GM19240 (cell line): ENCODE results near the gene WIZ.

Experiments
- DNase-seq: peaks from one replicate; pipeline ENCODE4 v3.0.0; 2011; ENCODE audit warnings: low spot score; ENCODE audit not compliant: insufficient read length

WIZ gene

DNA sequence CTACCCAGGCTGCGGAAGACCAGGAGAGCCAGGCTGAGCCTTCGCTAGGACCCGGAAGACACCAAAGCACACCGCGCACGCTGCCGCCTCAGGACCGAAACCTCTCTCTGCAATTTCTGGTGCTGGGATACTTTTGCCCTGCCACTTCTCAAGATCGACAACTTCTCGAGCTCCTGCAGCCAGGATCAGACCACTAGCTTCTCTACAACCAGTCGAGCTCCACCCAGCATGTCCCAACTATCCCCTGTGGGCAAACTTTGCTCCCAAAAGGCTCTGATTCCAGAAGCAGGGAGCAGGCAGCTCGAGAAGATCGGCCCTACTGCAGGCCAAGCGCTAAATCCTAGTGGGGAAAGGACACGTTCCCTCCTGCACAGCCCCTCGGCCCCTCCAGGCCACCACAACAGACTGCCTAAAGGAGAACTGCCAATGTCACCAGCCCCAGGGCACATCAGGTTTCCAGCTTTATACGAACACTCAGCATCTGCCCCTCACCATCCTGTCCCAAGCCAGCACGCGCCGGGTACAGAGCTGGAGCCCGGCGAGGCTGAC, 71.1 kb downstream of the WIZ start:
- peak; percentile 74 for DNase-seq

DNA sequence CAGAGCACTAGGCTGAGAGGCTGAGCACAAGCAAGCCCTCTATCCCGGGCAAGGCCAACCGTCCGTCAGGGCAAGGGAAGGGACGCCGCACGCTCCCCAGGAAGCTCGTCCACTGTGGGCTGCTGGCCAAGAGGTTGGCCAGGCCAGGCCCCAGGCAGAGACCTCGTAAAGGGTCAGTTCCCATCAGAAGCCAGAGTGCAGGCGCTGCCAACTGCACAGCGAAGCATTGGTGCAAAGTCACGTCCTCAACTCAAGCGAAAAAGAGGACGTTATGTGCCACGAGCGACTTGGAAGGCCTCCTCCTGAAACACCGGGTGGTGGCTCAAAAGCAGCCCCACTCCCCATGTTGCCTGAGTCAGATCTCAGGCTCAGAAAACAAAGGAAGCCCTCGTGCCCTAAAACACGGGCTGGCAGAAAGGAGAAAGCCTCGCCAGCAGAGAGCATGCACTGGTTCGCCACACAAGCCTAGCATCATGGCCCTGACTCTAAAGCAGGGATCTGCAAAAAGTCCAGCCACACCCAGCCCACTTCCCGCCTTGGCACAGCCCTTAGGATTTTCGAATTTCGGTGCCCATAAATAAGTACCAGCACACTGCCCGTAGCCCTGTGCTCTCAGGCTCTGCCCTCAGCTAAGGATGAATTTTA, 74.8 kb downstream of the WIZ start:
- DNase-seq = no peak

DNA sequence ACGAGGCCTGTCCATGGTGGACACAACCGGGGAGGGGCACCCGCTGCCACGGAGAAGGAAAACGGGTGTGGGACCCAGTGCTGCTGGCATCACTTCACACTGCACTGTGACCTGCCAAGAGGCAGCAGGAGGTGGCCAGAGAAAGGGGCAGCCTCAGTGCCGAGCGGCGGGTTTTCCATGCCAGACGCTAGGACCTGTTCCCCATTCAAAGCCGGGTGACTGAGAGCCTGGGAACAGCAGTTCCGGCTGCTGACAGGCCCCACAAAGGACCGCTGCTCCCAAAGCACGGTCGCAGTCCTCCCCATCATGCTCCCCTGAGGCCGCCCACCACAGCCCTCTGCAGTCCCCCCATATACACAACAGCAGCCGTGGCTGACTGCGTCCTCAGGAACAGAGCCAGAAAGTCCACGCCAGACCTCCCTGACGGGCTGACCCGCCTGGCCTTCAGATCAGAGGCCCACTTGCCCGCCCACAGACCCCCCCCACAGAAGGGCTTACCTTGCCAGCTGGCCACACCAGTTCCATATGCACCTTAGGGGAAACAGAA, 75.6 kb downstream of the WIZ start:
- no peak for DNase-seq

DNA sequence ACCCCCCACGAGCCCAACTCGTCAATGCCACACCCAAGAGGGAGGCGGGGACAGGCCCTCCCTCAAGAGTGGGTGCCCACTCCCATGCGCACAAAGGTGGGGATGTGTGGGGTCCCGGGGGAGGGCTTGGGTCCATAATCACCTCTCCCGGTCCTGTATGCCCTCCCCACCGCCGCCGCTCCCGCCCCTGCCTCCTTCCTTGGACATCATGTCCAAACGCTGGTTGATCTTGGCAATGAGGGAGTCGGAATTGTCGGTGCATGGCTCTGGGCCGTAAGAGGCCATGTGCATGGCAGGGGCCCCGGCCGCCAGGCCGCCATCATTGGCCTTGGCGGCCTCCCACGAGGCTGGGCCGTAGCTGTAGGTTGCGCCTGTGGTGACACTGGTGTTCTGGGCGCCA, 76.1 kb downstream of the WIZ start:
- no peak for DNase-seq

DNA sequence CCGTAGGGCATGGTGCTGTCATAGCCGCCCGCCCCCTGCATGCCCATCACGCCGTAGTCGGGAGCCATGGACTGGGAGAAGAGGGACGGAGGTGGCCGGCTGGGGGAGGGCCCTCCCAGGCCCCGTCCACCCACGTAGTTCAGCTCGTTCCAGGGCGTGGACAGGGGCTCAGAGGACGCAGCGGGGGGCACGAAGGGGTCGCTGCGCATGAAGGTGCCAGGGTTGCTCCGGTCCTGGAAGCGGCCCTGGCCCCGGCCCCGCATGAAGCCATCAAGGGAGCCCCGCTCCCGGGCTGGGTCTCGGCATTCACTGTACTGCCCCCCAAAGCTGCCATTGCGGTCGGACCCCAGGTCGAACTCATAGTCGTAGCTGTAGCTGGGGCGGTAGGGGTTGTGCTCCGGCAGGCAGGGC, 76.9 kb downstream of the WIZ start:
- no peak for DNase-seq

DNA sequence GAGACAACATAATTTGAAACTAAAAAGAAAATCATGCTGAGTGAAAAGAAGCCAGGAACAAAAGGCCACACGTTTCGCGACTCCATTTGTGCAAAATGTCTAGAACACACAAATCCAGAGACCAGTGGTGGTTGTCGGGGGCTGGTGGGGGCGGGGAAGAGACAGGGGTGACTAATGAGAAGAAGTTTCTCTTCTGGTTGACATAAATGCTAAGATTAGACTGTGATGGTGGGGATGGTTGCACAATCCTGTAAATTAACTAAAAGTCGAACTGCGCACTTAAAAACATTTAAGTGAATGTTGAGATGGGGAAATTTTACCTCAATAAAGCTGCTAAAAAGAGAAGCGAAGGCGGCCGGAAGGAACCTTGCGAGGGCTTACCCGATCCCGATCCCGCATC, 77.3 kb downstream of the WIZ start:
- DNase-seq = no peak

DNA sequence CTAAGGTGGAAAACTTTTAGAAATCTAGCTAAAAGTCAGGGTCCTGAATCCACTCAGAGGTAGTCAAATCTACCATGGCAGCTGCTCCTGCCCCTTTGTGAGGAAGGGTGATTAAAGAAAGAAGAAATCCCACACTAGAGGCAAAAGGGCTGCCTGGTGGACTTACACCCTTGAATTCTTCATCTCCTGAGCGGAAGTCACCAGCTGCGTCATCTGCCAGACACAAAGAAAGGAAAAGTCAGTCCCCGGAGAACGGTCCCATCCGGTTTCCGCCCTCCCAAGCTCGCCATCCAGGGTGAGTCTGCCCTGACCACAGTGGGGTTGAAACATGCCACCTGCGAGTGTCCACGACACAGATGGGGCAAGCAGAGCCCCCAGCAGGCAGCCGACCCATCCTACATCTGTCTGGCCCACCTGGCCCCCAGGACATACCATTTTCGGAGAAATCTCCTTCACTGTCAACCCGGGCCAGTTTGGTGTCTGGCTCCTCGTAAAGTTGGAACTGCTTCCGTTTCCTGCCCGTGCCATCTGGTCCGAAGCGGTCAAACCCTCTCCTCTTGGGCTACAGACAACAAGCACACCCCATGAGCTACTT, 77.9 kb downstream of the WIZ start:
- no peak for DNase-seq

DNA sequence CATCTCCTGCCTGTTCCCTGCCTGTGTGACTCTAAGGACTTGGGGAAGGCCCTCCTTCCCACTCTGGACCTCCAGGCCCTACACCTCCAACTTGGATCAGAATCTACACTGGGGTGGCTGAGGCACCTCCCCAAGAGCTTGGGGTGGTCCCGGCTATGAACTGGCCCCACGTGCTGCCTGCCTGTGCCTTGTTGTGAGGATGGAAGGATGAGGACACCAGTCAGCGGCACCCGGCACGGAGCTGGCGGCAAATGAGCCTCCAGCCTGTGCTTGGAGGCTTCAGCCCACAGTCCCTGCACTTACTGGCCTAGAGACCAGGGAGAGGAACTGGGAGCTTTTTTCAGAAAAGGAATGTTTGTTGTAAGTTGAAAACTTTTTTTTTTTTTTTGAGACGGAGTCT, 78.6 kb downstream of the WIZ start:
- DNase-seq = no peak
